Measurements from ENCODE around the gene SCFD2.
"Not testable (repeated sequence)": the region's sequence is repeated elsewhere in the genome, so short reads cannot be mapped to it uniquely, and the experiment has no call there.

GRCh38 chr4:53334916-53335315 lies 30.9 kb downstream of the SCFD2 start:
- not testable (repeated sequence) for TF ChIP-seq CTCF (IDR thresholded peaks at IDR 0.05; ENCODE audit: insufficient read depth, low read depth, low read length); EZH2 (IDR thresholded peaks at IDR 0.05; ENCODE audit: insufficient read depth, low read length)

Data from astrocyte (in vitro differentiated cells and primary cell).